ENCODE measurements around the gene SNAI1.

DNA sequence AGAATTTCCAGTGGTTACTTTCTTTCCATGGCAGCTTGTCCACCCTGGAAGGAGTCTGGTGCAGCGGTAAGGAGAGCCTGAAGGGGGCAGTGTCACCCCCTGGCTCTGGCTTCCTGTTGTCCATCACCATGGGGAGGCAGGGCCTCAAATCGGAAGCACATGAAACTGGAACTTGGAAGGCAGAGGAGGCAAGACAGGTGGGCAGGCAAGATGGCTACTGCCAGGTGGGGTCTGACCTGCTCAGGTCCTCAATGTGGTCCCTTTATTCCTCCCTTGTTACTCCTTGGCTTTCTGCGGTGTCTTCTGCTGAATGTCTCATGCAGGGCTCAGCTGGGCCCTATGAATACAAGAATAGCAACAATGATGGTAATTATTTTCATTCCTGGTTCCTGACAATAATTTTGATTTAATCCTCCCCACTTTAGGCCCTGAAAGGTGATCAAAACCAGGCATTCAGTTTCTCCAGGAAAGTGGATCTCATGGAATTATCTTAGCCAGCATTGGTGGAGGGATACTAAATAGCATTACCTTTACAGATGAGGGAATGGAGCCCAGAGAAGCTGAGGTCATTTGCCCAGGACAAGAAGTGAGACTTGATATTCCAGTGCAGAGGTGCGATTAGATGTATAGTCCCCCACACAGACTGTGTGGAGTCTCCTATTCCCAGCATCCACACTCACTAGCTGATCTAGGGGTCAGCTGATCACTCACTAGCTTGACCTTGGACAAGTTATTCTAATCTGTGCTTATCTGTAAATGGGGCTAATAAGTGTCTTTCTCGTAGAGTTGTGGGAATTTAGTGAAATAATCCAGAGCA lies 17.6 kb upstream of the SNAI1 start:
- TF ChIP-seq, protein P1, sequence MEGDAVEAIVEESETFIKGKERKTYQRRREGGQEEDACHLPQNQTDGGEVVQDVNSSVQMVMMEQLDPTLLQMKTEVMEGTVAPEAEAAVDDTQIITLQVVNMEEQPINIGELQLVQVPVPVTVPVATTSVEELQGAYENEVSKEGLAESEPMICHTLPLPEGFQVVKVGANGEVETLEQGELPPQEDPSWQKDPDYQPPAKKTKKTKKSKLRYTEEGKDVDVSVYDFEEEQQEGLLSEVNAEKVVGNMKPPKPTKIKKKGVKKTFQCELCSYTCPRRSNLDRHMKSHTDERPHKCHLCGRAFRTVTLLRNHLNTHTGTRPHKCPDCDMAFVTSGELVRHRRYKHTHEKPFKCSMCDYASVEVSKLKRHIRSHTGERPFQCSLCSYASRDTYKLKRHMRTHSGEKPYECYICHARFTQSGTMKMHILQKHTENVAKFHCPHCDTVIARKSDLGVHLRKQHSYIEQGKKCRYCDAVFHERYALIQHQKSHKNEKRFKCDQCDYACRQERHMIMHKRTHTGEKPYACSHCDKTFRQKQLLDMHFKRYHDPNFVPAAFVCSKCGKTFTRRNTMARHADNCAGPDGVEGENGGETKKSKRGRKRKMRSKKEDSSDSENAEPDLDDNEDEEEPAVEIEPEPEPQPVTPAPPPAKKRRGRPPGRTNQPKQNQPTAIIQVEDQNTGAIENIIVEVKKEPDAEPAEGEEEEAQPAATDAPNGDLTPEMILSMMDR (IDR thresholded peaks at IDR 0.05), result no peak
- no peak for TF ChIP-seq POLR2A (IDR thresholded peaks at IDR 0.05)

All from ovary (tissue), 3 donors.